ENCODE measurements around the gene TSC1. TPM values are rescaled to one million over a fixed set of nuclear protein-coding genes. Genes with fewer than 3 reads are reported as not detected.

The TSC1 gene
- polyA plus RNA-seq, 1 experiment: 45.2 TPM

GRCh38 chr9:132857031-132857430 lies 87.4 kb downstream of the TSC1 start:
- Histone ChIP-seq H3K4me3 (ENCODE audit: low read depth, low read length) (no peak overlapping the region), H3K36me3 (ENCODE audit: control insufficient read depth, insufficient read depth, low read length) (no peaks in the 10 kb centered on the region), H3K27me3 (ENCODE audit: control insufficient read depth, insufficient read depth, low read length) (peaks cover 11% of the 10 kb centered on the region)
- no peak for DNase-seq (ENCODE audit: low read depth)
- no peak for TF ChIP-seq CTCF (IDR thresholded peaks at IDR 0.05; ENCODE audit: insufficient read depth, low read depth, low read length)
- POLR2A ChIA-PET: interaction anchor here (0.6 kb wide), 1 partner anchor 222 kb away, joined by 10 read pairs; no protein-coding TSS in a partner anchor
- CTCF ChIA-PET: interaction anchor here (1.3 kb wide), 1 partner anchor 51 kb away, joined by 3 read pairs; no protein-coding TSS in a partner anchor

GRCh38 chr9:132855904-132856303 lies 88.5 kb downstream of the TSC1 start:
- CTCF ChIA-PET: interaction anchor here (1.3 kb wide), 1 partner anchor 52 kb away, joined by 3 read pairs; no protein-coding TSS in a partner anchor
- H3K36me3 ChIP-seq (ENCODE audit: control insufficient read depth, insufficient read depth, low read length): no peaks in the 10 kb centered on the region
- POLR2A ChIA-PET: interaction anchor here (0.6 kb wide), 1 partner anchor 123 kb away, joined by 3 read pairs; no protein-coding TSS in a partner anchor
- peaks cover 8% of the 10 kb centered on the region for H3K27me3 ChIP-seq (ENCODE audit: control insufficient read depth, insufficient read depth, low read length)
- no peak overlapping the region for H3K4me3 ChIP-seq (ENCODE audit: low read depth, low read length)
- DNase-seq (ENCODE audit: low read depth): no peak
- no peak for TF ChIP-seq CTCF (IDR thresholded peaks at IDR 0.05; ENCODE audit: insufficient read depth, low read depth, low read length)

GRCh38 chr9:132854832-132855231 lies 89.6 kb downstream of the TSC1 start:
- no peak for DNase-seq (ENCODE audit: low read depth)
- H3K36me3 ChIP-seq (ENCODE audit: control insufficient read depth, insufficient read depth, low read length): no peaks in the 10 kb centered on the region
- peaks cover 5% of the 10 kb centered on the region; the same call in 1 of the 2 replicates for H3K27me3 ChIP-seq (ENCODE audit: control insufficient read depth, insufficient read depth, low read length)
- ChIA-PET CTCF (no interaction called here), POLR2A (no interaction called here)
- no peak overlapping the region for H3K4me3 ChIP-seq (ENCODE audit: low read depth, low read length)
- no peak for TF ChIP-seq CTCF (IDR thresholded peaks at IDR 0.05; ENCODE audit: insufficient read depth, low read depth, low read length)

- H3K27me3 ChIP-seq (ENCODE audit: control insufficient read depth, insufficient read depth, low read length): peaks cover 4% of the 10 kb centered on the region; the same call in 1 of the 2 replicates
- ChIA-PET POLR2A (no interaction called here), CTCF (interaction anchor here (2.2 kb wide), 1 partner anchor 48 kb away, joined by 5 read pairs; no protein-coding TSS in a partner anchor)
- no peak overlapping the region for H3K4me3 ChIP-seq (ENCODE audit: low read depth, low read length)
- TF ChIP-seq CTCF (IDR thresholded peaks at IDR 0.05; ENCODE audit: insufficient read depth, low read depth, low read length): no peak
- DNase-seq (ENCODE audit: low read depth): no peak
- no peaks in the 10 kb centered on the region for H3K36me3 ChIP-seq (ENCODE audit: control insufficient read depth, insufficient read depth, low read length)
Measured at GRCh38 chr9:132853482-132853881, 90.9 kb downstream of the TSC1 start.

- no peak for TF ChIP-seq CTCF (IDR thresholded peaks at IDR 0.05; ENCODE audit: insufficient read depth, low read depth, low read length)
- Histone ChIP-seq H3K36me3 (ENCODE audit: control insufficient read depth, insufficient read depth, low read length) (no peaks in the 10 kb centered on the region), H3K27me3 (ENCODE audit: control insufficient read depth, insufficient read depth, low read length) (no peaks in the 10 kb centered on the region; the same call in 1 of the 2 replicates), H3K4me3 (ENCODE audit: low read depth, low read length) (no peak overlapping the region)
- POLR2A ChIA-PET: no interaction called here
- CTCF ChIA-PET: interaction anchor here (1.2 kb wide), 1 partner anchor 52 kb away, joined by 3 read pairs; no protein-coding TSS in a partner anchor
- DNase-seq (ENCODE audit: low read depth): no peak
Measured at GRCh38 chr9:132849185-132849706, 95.2 kb downstream of the TSC1 start.

All from BJ (cell line).